Smooth muscle cell of the brain vasculature (primary cell): ENCODE results near the gene C1orf146.
"Not testable (repeated sequence)": the region's sequence is repeated elsewhere in the genome, so short reads cannot be mapped to it uniquely, and the experiment has no call there.

Experiments used
- DNase-seq: peaks from one replicate; pipeline ENCODE4 v3.0.0-alpha.2; 2012; ENCODE audit warnings: low read depth, low spot score

C1orf146 gene, protein sequence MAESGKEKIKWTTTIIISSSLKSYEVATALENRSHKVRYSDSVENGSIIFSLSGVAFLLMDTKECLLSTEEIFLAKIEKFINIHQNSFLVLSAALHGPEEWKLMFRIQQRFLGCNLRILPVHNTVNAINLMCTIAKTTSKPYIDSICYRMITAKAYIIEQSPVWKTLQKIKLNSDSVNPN

DNA sequence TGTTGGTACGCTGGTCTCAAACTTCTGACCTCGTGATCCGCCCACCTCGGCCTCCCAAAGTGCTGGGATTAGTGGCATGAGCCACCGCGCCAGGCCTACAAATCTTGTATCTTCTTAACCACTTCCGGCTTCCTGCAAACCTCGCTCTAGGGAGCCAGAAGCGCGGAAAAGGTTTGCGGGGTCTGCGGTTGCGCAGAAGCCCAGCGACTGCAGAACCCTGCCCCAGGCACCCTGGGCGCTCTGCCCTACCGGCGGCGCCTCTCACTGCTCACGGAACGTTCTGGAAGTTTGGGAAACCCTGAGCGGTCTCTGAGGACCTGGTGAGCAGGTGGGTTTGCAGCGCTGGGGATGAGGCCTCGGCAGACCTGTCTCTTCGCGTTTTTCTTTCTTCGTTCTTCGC, at the start of gene C1orf146:
C1orf146 (plus strand) TSS at position 195 of the 400 bp plus-strand sequence. CDS start 13,506 bp downstream, outside the sequence.
- no peak for DNase-seq

DNA sequence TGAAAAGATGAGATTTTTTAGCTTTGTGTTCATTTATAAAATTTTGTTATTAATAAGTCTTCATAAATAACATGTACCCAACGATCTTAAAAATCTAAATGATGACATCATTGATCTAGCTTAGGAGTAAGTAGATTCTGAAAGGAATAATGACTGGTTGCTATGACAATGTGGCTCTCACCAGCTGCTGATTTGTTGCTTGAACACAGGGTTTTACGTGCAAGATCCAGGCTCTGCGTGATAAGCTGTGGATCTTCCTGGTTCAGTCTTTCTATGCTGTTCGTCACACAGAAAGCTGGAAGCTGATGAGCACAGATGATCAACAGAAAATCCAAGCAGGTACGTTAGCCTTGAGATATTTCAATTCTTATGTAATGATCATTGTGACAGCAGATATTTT, 49.1 kb upstream of the C1orf146 start:
- DNase-seq: no peak

DNA sequence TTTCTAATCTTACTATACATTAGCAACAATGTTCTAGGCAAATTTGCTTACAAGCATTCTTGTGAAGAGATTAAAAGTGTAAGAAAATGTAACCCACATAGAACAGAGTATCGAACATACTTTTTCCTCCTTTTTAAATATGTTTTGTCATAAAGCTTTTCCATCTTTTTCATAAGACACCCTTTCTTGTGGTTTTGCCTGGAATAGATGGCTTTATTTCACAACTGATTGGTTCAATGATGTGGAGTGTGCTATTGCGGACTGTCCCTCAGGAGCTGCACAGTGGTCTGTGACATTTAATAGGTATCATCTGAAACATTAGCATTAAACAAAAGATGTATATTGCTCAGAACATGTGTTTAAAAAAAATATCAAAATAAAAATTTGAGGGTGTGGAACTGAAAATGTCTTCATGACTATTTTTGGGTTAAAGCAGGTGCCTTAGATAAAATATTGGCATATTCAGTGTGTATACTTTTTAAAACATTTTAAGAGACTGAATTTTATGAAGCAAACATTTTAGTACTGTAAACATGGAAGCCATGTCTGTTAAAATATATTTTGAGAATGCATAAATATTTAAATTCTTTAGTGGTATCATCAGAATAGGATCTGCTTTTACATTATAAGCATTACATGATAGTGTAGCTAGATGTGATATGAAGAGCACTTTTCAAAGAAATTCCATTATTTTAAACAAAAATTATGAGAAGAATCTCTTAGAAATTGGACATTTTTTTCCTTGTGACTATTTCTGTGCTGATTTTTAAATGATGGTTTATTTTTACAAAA, 48.3 kb upstream of the C1orf146 start:
- DNase-seq: no peak

DNA sequence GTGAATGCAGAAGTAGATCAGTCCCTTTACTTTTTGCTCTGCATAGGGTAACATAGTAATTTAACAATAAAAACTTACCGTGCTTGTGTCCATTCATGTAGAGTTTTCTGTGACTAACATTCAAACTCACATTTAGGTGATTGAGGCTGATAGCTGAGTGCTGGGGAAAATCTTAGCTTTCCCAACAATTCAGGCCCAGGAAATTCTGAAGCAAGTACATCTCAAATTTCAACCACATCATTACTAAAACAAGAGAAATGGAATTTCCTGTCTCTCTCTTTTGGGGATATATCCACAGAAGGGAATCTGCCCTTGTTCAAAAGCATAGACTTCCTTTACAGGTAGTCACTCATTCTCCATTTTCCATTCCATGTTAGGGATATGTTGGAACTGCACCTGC, 33.1 kb upstream of the C1orf146 start:
- DNase-seq: peak; percentile 37

DNA sequence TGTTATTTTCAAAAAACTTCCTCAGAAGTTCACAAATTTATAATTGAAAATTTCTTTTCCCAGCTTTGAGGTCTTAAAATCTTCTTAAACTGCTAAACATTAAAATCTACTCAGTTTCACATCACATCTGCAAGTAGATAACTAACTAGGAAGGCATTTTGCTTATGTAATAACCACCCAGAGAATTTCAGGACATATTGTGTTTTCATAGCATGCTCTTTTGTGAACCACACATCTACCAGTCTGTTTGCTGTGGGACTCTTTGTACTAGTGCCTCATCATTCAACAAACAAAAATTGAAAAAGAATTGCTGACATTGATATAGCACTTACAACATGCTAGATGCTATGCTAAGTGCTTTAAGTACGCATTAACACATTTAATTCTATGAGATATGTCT, 31.6 kb upstream of the C1orf146 start:
- DNase-seq: no peak

DNA sequence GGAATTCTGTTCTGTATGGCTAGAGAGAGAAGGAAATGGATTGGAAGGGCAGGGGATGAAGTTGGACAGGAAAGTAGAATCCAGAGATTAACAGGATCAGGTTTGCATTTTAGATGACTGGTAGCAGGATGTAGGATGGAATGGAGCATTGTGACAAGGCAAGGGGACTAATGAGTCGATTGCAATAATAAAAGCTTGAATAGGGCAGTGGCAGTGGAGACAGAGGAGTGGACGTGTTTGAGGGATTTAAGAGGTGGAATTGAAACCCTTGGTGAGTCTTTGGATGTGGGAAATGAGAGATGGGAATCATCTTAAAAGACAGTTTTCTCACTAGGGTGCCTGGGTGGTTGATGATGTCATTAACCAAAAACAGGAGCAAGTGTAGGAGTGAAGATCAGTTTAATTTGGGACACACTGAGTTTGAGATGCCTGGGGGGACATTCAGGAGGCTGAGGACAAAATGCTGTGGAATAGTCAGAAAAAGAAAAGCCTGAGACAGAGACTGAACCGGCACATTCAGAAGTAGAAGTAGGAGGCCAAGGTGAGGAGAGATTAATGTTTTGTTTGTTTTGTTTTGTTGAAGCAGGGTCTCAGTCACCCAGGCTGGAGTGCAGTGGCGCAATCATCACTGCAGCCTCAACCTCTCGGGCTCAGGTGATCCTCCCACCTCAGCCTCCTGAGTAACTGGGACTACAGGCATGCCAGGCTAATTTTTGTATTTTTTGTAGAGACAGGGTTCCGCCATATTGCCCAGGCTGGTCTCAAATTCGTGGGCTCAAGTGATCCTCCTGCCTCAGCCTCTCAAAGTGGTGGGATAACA, 29.1 kb upstream of the C1orf146 start:
- no peak for DNase-seq

DNA sequence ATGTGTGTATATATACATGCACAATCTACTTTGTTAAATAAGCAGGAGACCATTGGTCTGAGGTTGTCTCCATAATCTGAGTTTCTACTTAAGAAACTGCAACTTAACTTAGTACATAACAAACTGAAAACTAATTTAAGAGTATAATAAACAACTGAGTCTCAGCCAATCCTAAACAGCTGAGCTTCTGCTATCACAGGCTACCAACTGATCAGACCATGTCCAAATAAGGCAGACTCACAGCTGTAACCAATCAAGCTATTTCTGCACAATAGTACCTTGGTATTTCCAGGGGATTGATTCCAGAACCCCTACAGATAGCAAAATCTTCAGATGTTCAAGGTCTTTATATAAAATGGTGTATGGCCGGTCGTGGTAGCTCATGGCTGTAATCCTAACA, 26.0 kb upstream of the C1orf146 start:
- no peak for DNase-seq

DNA sequence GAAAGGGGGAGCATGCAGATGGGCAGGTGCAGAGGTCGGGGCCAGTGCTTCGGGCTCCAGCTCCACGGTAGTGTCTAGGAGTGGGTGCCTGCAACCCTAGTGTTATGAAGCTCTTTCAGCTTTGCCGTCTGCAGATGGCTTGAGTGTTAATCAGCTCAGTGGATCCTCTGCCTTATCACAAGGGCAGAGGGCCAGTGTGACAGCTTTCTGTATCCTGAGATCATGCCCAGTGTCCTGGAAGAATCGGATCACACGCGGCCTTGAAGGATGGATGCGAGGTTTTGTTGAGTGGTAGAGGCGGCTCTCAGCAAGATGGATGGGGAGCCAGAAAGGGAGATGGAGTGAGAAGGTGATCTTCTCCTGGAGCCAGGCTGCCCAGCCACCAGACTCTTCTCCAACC, 25.5 kb upstream of the C1orf146 start:
- no peak for DNase-seq

DNA sequence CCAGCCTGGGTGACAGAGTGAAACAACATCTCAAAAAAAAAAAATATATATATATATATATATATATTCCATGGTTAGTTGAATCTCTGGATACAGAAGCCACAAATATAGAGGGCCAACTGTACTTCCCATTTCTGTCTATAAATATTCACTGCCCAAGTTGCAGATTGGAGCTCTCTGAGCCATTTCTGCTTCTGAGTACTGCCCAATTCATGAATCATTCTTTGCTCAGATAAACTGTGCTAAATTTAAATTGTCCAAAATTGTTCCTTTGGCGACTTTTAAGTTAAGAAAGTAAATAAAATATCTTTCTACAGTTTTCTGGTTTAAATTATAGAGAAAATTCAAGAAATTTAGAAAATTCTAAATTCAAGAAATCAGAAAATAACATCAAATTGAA, 23.2 kb upstream of the C1orf146 start:
- DNase-seq: no peak

DNA sequence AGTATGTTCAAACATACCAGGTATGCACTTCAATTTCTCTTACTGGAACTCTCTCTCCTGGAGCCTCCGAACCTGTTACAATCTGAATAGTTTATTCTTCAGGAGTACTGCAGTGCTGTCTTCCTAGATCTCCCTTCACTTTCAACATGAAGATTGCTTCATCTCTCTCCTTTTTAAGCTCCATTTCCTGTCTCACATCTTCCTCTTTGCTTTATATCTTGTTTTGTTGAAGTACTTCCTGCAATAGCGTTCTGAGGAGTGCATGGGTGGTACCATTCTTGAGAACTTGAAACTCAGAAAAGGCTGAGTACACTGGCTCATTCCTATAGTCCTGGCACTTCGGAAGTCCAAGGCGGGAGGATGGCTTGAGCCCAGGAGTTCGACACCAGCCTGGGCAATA, 15.7 kb upstream of the C1orf146 start:
- no peak for DNase-seq

DNA sequence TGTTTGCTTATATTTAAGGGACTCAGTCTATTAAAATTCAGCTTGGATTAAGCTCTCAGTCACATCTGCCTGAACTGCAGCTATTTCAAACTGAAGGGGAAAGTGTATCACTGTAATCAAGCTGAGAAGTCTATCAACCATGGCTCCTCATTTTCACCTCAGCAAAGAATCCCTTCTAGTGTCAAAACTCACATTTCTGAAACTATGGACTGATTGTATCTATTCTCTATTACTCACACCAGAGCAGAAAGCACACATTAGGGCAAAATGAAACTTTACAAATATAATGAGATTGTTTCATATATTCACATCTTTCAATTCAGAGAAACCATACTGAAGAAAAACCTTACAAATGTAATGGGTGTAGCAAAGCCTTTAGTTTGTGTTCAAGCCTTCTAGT, 14.6 kb upstream of the C1orf146 start:
- DNase-seq: no peak

DNA sequence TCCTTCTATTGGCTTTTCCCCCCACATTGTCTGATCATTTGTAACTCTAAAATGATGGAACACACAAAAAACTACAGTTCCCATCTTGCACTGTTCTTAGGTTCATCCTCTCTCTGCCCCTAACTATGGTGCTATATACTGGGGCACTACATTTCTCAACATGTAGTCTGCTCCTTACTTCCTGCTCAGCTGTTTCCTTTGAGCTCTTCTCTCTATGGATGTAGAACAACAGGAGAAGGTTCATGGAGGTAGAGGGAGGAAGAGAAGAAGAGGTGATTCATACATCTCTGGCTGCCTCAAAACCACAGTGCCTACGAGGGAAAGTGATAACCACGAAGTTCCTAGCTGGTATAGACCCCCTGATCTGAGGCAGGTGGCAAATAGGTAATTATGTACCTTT, 7.0 kb upstream of the C1orf146 start:
- no peak for DNase-seq

DNA sequence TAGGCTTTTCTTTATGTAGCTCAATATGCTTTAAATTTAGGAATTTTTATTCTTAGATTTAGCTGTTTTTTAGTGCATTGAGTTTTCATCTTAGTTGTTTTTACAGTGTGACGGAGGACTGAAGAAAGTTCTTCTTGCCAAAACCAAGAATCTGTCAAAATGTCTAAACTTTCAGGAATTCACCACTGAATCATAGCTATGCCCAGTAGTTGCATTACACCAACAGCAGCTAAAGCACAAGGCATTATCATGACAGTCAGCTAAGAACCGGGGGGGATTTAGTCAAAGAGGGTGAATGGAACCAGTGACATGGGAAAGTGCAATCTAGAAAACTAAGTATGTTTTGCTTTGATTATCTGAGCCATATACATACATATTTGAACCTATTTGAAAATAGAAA, 6.5 kb upstream of the C1orf146 start:
- no peak for DNase-seq

DNA sequence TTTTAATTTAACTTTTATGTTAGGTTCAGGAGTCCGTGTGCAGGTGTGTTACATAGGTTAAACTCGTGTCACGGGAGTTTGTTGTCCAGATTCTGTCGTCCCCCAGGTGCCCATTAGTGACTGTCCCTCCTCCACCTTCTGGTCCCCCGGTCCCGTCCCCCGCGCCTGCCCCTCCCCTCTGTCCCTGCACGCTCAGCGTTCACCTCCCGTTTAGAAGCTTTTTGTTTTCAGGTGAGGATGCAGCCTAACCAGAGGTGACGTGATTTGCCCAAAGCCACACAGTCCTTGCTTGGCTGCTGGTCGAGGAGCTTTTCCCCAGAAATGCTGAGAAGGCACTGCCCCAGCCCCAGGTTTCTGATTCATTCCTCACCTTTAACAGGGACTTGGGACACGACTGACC, 844 bp downstream of the C1orf146 start:
- no peak for DNase-seq

DNA sequence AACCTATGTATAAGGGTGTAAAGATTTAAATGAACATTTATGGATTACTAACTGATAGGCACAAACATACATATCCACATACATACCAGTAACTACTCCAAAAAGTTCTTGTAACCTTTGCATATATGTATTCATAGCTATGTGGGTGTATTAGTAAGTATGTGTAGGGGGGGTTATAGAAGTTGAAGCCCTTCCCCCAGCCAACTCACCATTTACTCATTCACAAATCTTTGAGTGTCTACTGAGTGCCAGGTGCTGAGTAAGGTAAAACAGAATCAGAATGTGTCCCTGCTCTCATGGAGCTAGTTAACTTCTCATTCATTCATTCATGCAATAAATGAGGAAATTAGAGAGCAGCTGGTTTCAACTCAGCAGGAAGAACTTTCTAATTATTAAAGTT, 1.3 kb downstream of the C1orf146 start:
- no peak for DNase-seq

DNA sequence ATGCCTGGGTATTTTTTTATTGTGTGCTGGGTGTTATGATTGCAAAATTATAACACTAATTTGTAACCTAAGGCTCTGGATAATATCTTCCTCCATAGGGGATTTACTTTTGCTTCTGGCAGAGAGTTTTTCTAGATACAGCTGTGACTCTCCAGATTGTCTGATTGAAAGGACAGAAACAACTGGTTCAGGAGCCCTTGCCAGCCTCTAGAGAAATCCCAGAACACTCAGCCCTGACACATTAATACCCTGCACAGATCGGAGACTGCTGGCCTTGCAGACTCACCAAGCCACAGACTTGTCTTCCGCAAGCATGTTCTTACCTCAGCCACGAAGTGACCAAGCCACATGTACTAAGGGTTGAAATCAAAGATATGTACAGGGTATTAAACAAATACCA, 10.7 kb downstream of the C1orf146 start:
- no peak for DNase-seq

DNA sequence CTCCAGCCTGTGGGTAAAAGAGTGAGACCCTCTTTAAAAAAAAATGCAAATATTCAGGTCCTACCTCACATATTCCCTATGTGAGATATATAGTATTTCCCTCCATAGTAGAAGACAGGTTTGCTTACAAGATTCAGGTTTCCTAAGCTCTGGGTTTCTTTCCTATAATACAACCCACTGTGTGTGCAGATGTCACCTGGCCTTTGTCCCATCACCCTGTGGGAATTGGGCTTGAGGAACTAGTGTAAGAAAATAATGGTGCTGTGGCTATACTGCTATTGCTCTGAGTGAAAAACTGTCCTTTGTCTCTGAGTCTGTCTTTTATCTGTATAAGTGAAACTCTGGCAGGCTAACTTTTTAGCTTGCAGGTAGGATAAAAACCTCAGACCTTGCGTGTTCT, 13.0 kb downstream of the C1orf146 start:
- DNase-seq: no peak

DNA sequence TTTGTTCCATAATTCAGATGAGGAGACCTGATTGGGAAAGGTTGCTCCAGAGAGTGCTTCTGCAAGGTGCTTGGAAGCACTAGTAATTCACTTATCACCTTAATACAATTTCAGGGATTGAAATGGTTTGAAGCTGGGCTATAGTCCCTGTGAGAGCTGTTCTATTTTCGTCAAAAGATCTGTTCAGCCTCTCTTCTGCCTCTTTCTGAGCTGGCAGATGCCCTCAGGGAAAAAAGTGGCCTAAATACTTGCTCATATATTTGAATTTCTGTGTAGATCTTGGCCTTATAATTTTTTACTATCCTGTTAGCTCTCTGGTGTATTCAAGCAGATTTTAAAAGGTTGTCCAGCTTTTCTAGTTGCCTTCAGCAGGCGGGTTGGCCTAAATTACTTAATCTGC, 22.3 kb downstream of the C1orf146 start:
- DNase-seq: no peak

DNA sequence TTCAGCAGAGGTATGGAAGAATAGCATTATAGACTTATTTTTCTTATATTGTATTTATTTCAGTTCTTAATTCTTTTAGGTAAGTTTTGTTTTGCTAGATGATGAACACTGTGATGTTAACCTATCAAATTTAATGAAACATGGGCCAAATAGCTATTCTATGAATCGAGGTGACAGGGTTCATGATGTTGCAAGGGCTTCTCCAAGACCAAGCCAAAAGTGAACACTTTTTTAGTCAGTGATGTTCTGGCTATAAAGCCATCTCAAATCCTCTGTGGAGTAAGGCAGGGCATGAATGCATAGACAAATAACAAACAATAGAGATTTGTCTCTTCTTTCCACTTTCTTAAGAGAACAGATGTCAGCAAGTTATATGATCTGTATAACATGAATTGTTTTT, 26.7 kb downstream of the C1orf146 start:
- no peak for DNase-seq

DNA sequence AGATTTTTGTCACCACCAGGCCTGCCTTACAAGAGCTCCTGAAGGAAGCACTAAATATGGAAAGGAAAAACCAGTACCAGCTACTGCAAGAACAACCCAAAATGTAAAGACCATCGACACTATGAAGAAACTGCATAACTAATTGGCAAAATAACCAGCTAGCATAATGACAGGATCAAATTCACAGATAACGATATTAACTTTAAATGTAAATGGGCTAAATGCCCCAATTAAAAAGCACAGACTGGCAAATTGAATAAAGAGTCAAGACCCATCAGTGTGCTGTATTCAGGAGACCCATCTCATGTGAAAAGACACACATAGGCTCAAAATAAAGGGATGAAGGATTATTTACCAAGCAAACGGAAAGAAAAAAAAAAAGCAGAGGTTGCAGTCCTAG, 37.0 kb downstream of the C1orf146 start:
- DNase-seq: not testable (repeated sequence)

DNA sequence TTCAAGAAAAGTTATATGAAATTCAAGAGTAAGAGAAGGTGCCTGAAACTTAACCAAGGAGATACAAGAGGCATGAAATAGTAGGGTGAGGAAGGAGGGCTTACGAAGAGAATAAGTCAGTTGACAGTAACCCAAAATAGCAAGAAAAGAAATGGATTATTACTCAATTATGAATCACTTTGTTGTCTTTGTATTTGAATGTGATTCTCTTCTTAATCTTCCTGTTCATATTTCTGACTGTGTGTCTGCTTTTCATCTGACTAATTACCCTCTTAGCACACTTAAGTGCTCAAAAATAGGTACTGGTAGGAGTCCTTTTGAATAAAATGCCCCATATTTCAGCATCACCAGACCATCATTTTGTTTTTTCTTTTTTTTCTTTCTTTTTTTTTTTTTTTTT, 41.6 kb downstream of the C1orf146 start:
- DNase-seq: no peak

DNA sequence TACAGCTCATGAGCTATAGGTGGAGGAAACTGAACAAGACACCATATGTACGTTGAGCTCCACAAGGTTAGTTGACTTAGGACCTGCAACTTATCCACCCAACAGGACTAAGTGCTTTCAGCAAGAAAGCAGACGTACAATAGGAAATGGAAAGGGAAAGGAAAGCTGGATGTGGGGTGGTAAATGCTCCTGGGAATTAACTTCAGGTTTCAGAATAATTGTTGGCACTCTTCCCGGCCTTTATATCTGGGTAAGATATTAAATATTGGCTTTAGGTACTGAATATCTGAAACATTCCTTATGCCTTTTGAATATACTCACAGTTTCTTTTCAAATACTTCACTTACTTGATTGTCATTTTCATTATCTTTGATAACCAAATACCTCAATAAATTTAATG, 44.8 kb downstream of the C1orf146 start:
- no peak for DNase-seq

DNA sequence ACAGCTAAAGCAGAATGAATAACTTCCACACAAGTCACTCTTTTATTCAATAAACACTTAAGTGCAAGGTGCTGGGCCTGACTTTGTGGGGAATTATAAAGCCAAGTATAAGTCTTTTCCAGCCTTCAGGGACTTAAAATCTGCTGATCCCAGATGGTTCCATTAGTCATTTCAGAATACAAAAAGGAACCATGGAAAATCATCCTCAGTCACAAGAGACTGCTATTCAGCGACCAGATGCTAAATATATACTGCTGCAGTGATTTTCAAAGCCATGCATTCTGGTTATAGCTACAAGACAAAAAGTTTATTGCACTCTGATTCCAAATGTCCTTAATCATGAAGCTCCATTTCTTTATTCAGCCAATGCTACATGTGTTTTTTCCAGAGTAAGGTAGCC, 55.3 kb downstream of the C1orf146 start:
- no peak for DNase-seq
